ENCODE results near the gene SPDYA.
"Not testable (repeated sequence)": the region's sequence is repeated elsewhere in the genome, so short reads cannot be mapped to it uniquely, and the experiment has no call there.

The SPDYA gene

GRCh38 chr2:28810384-28811285 is at the start of gene SPDYA:
Gene SPDYA (plus strand): TSS chr2:28810834. CDS start chr2:28816015, 5,181 bp downstream.
- peak; percentile 81 for DNase-seq

DNA sequence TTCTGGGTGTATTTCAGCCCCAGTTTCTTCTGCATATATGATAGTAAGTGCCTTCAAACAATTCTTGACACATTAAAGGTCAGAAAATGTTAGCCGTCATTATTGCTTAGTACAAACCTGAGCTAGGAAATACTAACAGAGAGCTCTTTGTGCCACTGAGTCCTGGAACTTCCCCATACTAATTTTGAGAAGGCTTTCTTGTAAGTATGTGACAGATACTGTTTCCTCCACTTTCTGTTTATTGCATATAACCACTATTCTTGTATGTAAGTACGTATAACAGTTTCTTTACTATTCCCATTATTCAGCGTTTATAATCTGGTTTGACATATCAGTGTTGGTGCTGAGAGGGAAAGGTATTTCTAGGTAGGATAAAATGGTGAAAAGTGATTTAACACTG is 49.2 kb upstream of the SPDYA start:
- no peak for DNase-seq

GRCh38 chr2:28764909-28765711 is 45.5 kb upstream of the SPDYA start:
- no peak for DNase-seq

- no peak for DNase-seq
These were observed 44.6 kb upstream of the SPDYA start for GRCh38 chr2:28766070-28766469.

GRCh38 chr2:28767337-28767736 is 43.3 kb upstream of the SPDYA start:
- no peak for DNase-seq

DNA sequence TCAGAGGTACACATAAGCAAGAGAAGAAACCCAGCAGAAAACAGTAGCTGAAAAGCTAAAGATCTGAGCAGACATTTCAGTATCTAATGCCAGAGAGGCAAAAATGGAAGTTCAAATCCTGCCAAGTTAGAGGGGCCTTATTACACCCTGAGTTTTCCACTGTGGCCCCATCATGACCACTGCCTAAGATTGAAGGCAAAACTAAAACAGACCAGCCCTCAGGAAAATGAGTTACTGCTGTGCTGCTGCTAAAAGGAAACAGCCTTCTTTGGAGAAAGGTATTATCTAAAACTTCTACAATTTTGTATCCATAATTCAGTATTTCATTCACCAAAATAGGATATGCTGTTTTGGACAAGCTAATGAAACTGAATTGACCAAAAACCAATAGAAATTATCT is 42.2 kb upstream of the SPDYA start:
- DNase-seq = no peak

DNA sequence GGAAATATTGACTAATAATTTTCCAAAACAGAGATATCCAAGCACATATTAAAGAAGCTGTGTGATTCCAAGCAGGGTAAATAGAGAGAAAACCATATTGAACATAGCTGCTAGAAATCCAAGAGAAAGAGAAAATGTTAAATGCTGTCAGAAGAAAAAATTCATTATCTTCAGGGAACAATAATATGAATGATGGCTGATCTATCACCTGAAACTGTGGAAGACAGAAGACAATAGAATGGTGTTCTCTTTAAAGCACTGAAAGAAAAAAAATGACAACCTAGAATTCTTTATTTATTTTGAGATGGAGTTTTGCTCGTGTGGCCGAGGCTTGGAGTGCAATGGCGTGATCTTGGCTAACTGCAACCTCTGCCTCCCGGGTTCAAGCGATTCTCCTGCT is 41.7 kb upstream of the SPDYA start:
- no peak for DNase-seq

DNA sequence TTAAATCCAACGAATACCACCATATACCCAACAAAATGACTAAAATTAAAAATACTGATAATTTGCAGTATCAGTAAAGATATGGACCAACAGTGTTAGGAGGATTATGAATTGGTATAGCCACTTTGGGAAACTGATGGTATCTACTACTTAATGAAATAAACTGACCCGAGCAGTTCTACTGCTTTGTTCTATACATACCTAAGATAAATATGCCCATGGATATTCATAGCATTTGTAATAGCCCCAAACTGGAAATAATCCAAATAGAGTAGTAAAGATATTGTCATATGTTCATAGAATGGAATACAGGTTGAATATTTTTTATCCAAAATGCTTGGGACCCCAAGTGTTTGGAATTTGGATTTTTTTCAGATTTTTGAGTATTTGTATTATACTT is 38.3 kb upstream of the SPDYA start:
- no peak for DNase-seq

DNA sequence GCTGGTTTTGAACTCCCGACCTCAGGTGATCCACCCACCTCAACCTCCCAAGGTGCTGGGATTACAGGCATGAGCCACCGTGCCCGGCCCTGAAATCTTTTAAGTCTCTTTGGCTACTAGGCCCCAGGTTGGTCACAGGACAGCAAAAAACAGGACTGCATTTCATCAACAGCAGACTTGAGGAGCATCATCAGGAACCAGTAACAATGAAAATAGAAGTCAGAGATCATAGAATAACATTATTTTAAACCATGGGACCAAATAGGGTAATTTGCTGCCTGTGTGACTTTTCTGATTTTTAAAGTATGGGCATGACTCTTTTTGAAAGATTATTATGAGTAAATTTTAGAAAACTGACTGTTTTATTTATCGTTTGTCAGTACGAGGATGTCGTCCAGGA is 34.2 kb upstream of the SPDYA start:
- DNase-seq = no peak

DNA sequence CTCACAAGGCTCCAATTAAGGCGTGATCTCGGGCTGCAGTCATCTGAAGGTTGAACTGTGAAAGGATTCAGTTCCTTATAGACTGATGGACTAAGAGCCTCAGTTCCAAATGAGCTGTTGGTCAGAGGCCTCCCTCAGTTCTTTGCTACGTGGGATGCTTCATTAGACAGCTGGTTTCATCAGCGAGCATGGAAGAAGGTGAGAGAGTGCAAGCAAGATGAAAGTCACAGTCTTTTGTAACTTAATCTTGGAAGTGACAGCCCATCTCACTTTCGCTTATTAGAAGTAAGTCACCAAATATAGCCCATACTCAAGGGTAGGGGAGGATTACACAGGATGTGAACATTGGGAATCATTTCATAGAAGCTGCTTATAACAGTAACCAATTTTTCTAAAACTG is 32.2 kb upstream of the SPDYA start:
- no peak for DNase-seq

GRCh38 chr2:28779001-28779400 is 31.6 kb upstream of the SPDYA start:
- no peak for DNase-seq

DNA sequence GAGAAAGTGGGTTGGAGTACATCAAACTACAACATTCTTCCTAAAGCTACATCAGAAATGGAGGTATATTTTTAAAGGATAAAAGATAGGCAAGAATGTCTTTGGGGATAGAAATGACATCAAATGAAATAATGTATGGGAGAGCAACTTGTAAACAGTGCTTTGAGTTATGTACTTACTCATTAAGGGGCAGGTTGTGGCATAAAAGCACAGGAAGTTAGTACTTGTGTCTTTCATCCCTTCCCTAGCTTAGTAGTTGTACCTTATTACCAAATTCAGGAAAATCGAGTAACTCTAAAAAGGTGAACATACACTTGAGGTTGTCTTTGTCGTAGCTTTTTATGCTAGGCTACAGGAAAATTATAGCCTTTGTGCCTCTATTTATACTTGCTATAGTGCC is 30.1 kb upstream of the SPDYA start:
- no peak for DNase-seq

DNA sequence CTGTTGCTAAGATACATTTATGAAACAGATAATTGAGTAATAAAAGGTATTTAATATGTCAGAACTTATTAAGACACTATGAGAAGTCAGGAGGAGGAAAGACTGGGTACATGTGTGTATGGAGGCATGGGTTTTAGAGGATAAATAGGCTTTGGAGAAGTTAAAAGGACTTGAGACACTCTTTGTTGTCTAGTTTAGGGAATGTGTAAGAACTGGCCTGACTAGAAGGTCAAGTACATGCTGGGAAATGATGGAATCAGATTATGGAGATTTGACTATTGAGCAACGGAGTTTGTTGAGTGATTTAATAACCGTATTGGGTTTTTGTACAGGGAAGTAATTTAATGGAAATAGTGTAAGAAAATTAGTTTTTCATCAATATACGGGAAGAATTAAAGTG is 28.2 kb upstream of the SPDYA start:
- no peak for DNase-seq

- DNase-seq = not testable (repeated sequence)
These were observed 26.1 kb upstream of the SPDYA start for GRCh38 chr2:28784570-28784969.

GRCh38 chr2:28796620-28797019 is 14.0 kb upstream of the SPDYA start:
- no peak for DNase-seq

DNA sequence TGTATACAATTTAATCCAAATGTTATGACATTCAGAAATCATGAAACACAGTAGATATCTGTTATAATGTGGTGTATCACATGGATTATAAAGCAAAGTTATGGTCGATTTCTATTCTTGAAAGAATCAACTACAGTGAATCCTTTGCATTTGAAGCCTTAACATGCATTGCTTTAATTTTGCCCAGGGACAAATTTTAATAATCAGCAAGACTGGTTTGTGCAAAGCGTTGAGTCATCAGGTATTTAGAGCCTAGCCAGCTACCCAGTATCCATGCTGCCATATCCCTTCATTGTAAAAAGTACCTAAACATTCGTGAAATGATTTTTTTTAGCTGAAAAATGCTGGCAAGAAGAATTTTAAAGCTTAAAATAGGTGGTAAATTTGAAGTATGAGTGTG is 8.9 kb upstream of the SPDYA start:
- DNase-seq = no peak

- DNase-seq = no peak
These were observed 7.6 kb upstream of the SPDYA start for GRCh38 chr2:28802975-28803429.

DNA sequence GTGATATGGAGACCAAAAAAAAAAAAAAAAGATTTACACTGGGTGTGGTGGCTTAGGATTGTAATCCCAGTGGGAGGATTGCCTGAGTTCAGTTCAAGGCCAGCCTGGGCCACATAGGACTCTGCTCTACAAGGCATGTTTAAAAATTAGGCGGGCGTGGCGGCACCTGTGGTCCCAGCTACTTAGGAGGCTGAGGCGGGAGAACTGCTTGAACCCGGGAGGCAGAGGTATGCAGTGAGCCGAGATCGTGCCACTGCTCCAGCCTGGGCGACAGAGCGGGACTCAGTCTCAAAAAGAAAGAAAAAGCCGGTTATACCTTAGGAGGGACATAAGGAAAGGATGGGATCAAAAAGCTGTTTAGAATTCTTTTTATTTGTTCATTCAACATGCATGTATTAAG is 707 bp upstream of the SPDYA start:
- DNase-seq = no peak

DNA sequence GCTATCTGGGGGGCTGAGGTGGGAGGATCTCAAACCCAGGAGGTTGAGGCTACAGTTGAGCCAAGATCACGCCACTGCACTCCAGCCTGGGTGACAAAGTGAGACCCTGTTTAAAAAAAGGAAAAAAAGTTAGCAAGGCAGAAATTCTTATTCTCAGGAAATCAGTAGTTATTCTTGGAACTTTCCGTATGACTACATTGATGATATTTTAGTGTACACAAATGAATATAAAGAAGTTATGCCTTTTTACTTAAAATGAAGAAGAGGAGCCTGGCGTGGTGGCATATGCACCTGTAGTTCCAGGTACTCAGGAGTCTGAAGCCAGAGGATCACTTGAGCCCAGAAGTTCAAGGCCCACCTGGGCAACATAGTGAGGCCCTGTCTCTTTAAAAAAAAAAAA is 7.4 kb downstream of the SPDYA start:
- no peak for DNase-seq

DNA sequence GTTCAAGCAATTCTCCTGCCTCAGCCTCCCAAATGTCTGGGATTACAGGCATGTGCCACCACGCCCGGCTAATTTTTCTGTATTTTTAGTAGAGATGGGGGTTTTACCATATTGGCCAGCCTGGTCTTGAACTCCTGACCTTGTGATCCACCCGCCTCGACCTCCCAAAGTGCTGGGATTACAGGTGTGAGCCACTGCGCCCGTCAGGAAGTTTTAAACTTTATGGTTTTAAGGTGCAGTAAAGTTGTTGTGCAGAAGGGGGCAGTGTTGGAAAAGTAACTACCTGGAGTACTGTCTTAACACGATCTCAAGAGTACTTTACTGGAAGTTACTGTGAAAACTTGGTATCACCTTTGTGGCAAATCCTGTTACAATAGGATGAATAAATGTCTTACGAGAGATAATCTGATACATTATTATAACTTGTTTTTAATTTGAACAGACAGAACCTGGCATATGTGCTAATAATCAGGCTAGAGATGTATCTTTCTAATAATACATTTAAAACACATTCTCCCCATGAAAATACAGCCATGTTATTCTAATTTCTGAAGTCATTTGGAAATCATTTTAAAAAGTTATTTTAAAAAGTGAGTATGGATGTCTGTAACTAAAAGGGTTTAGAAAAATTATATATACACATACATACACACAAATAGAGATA is 10.8 kb downstream of the SPDYA start:
- peak; percentile 44 for DNase-seq

DNA sequence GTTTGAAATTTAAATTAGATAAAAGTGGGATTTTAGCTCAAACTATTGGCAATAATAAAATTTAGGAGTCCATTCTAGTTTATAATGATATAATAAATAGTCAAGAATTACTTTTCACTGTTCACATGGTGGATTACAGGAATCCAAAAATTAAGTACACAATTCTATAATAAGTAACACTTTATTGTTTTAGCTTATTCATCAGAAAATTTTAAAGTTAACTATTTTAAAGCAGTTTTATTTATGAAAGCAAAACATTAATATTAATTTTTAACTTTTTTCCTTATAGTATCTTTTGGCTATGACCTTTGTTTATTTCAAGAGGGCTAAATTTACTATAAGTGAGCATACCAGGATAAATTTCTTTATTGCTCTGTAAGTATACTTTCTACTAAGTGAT is 11.4 kb downstream of the SPDYA start:
- DNase-seq = no peak

GRCh38 chr2:28824207-28824606 is 13.6 kb downstream of the SPDYA start:
- no peak for DNase-seq

DNA sequence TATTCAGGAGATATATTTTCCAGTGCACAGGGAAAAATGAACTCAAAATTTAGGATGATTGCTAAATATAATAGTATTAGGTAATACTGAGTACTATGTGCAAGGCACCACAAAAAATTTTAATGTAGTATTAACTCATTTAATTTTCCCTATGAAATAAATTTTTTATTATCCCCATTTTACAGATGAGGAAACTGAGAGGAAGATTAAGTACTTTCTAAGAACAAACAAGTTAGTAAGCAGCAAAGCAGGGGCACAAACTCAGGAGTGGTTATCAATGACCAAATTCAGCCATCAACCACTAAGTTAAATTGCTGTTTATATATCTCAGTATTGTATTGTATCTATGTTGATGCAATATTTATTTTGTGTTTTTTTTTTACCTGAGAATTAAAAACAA is 14.2 kb downstream of the SPDYA start:
- DNase-seq = no peak

GRCh38 chr2:28828382-28828781 is 17.7 kb downstream of the SPDYA start:
- no peak for DNase-seq

All from right forelimb (tissue), 1 donor.